ENCODE measurements around the gene ANXA6. TPM values are rescaled to one million over a fixed set of nuclear protein-coding genes. Genes with fewer than 3 reads are reported as not detected.

The ANXA6 gene
- total and polyA plus RNA-seq, 10 of the 15 experiments (the other 5 are each of a cell fraction or from before 2014, with no cell fraction given): 44.0 to 571 (median 465) TPM

GRCh38 chr5:151078490-151079262, 78.9 kb downstream of the ANXA6 start (continued):
- no peak for TF ChIP-seq SMAD1 (IDR thresholded peaks at IDR 0.05; ENCODE audit: low read depth, partially characterized antibody)
- no peak for TF ChIP-seq REST (IDR thresholded peaks at IDR 0.05; ENCODE audit: low read depth, low read length)
- TF ChIP-seq SREBF2 (IDR thresholded peaks at IDR 0.05; ENCODE audit: low read length): no peak
- peak; percentile 78 for TF ChIP-seq RELB (IDR thresholded peaks at IDR 0.05; ENCODE audit: low read depth)
- TF ChIP-seq ZSCAN29 (IDR thresholded peaks at IDR 0.05): no peak
- TF ChIP-seq NFYA (IDR thresholded peaks at IDR 0.05; ENCODE audit: borderline replicate concordance, low read depth, low read length): no peak
- no peak for TF ChIP-seq KAT2A (conservative IDR thresholded peaks at IDR 0.05; ENCODE audit: control insufficient read depth, low read depth, low read length)
- peak; percentile 63 for TF ChIP-seq PKNOX1 (IDR thresholded peaks at IDR 0.05)
- no peak for TF ChIP-seq BMI1 (IDR thresholded peaks at IDR 0.05; ENCODE audit: borderline replicate concordance)
- TF ChIP-seq BHLHE40 (IDR thresholded peaks at IDR 0.05; ENCODE audit: borderline replicate concordance in 1 of 2, low read depth in 2 of 2, low read length in 1 of 2): peak; percentile 79 to 82
- no peak for TF ChIP-seq MYC (IDR thresholded peaks at IDR 0.05; ENCODE audit: insufficient read depth, insufficient read length, insufficient replicate concordance, low read length, severe bottlenecking)
